K562 (cell line): ENCODE measurements around the gene ATG4D. TPM values are rescaled to one million over a fixed set of nuclear protein-coding genes. Genes with fewer than 3 reads are reported as not detected.
A peak's percentile ranks its signal among the peaks of the same experiment; 100 is the strongest.

Experiments used
- BRF1 ChIP-seq: IDR thresholded peaks from 3 replicates; pipeline ENCODE4 v1.6.1; 2011; ENCODE audit warnings: borderline replicate concordance, mild to moderate bottlenecking; ENCODE audit not compliant: insufficient read length; ENCODE audit errors: extremely low read depth
- CBFA2T2 ChIP-seq: fragments of 450-650 bp; conservative IDR thresholded peaks from 2 replicates; pipeline ENCODE4 v1.6.1; 2017; ENCODE audit warnings: mild to moderate bottlenecking
- E4F1 ChIP-seq: fragments of 250-450 bp; sonication (Bioruptor Pico); IDR thresholded peaks from 2 replicates; pipeline ENCODE4 v1.5.0; 2021; ENCODE audit warnings: mild to moderate bottlenecking, borderline replicate concordance
- FUS ChIP-seq: fragments of 200-400 bp; formaldehyde crosslinking; optimal IDR thresholded peaks from 2 replicates; pipeline ENCODE3; 2017; ENCODE audit warnings: low read depth, low read length
- JUN ChIP-seq, 2 experiments: sonication (generic) in 1 of 2; formaldehyde crosslinking in 1 of 2; IDR thresholded peaks; 2 replicates each; pipeline versions ENCODE4 v1.6.1 to v1.8.0; 2012 to 2022; ENCODE audit warnings: borderline replicate concordance in 2 of 2, mild to moderate bottlenecking in 2 of 2, improper control_type of control experiment in 1 of 2, low read depth in 1 of 2, low read length in 1 of 2, missing genetic modification reagents in 1 of 2
- LARP7 ChIP-seq: fragments of 450-650 bp; IDR thresholded peaks from 2 replicates; pipeline ENCODE4 v1.6.1; 2016
- MTF1 ChIP-seq: fragments of 250-450 bp; sonication (Bioruptor Pico); IDR thresholded peaks from 2 replicates; pipeline ENCODE4 v1.9.0; 2021; ENCODE audit warnings: moderate library complexity, mild to moderate bottlenecking, inconsistent platforms, borderline replicate concordance
- NONO ChIP-seq, 2 experiments: fragments of 200-400 bp in 1 of 2; fragments of 450-650 bp in 1 of 2; formaldehyde crosslinking in 1 of 2; IDR thresholded peaks; 2 replicates each; pipeline ENCODE4 v1.6.1; 2017; ENCODE audit warnings: low read depth in 2 of 2, mild to moderate bottlenecking in 2 of 2, moderate library complexity in 2 of 2, low read length in 1 of 2
- NR0B1 ChIP-seq: fragments of 450-650 bp; IDR thresholded peaks from one replicate; pipeline ENCODE4 v1.6.1; 2018; ENCODE audit warnings: mild to moderate bottlenecking, moderate library complexity; ENCODE audit not compliant: partially characterized antibody
- NRF1 ChIP-seq, 2 experiments: fragments of 450-650 bp; IDR thresholded peaks in 1 of 2; conservative IDR thresholded peaks in 1 of 2; 2 replicates each; pipeline ENCODE4 v1.6.1; 2014; ENCODE audit warnings: mild to moderate bottlenecking in 2 of 2
- PCBP1 ChIP-seq: fragments of 200-400 bp; formaldehyde crosslinking; IDR thresholded peaks from 2 replicates; pipeline ENCODE4 v1.6.1; 2018; ENCODE audit warnings: mild to moderate bottlenecking, low read depth, low read length; ENCODE audit not compliant: poor library complexity, severe bottlenecking
- PKNOX1 ChIP-seq: fragments of 450-650 bp; IDR thresholded peaks from 2 replicates; pipeline ENCODE4 v1.6.1; 2016
- POLR2G ChIP-seq: fragments of 200-400 bp; formaldehyde crosslinking; IDR thresholded peaks from 2 replicates; pipeline ENCODE4 v1.6.1; 2017; ENCODE audit warnings: low read depth, mild to moderate bottlenecking, antibody characterized with exemption, low read length, moderate library complexity
- TCF3 ChIP-seq: sonication (generic); formaldehyde crosslinking; IDR thresholded peaks from 2 replicates; pipeline ENCODE4 v1.4.0; 2020; ENCODE audit warnings: mild to moderate bottlenecking, missing genetic modification reagents
- ZEB2 ChIP-seq: fragments of 450-650 bp; IDR thresholded peaks from 2 replicates; pipeline ENCODE4 v1.6.1; 2016
- ZFPM2 ChIP-seq: fragments of 250-450 bp; sonication (Bioruptor Pico); IDR thresholded peaks from 2 replicates; pipeline ENCODE4 v1.5.1; 2022; ENCODE audit warnings: mild to moderate bottlenecking
- ZNF583 ChIP-seq: fragments of 250-450 bp; sonication (Bioruptor Pico); IDR thresholded peaks from 2 replicates; pipeline ENCODE4 v1.4.0; 2020
- polyA plus RNA-seq, 8 experiments: library from polyadenylated mRNA; depleted of rRNA in 4 of 8; stranded (reverse) in 5 of 8; unstranded in 3 of 8; fragments of >200 nt; fragmentation: Nextera tagmentation in 2 of 8; fragmentation: Illumina TruSeq in 1 of 8; extraction: Ambion mirVana in 2 of 8; extraction: Trizol in 1 of 8; gene quantifications; 2 replicates each; pipeline versions ENCODE4 v1.2.1 to v1.2.3, GENCODE V29; 2011 to 2014; ENCODE audit warnings: inconsistent platforms in 1 of 8, missing spikeins in 1 of 8
- total RNA-seq, 7 experiments: library from RNA; depleted of rRNA in 6 of 7; stranded (reverse); fragments of >200 nt in 6 of 7; fragmentation: Illumina TruSeq in 2 of 7; extraction: Trizol in 2 of 7; gene quantifications; 2 replicates each; pipeline versions ENCODE4 v1.2.1 to v1.2.3, GENCODE V29; 2011 to 2021; ENCODE audit warnings: low replicate concordance in 1 of 7
- TF ChIP-seq, protein P1 (sequence below): fragments of 200-800 bp; sonication (Bioruptor generic); IDR thresholded peaks from 2 replicates; pipeline ENCODE4 v1.6.1; 2017; ENCODE audit warnings: missing genetic modification characterization, missing compliant biosample characterization
- TF ChIP-seq, protein P2 (sequence below): IDR thresholded peaks from 2 replicates; pipeline ENCODE4 v1.6.1; 2014; ENCODE audit warnings: antibody characterized with exemption

ATG4D gene
- total and polyA plus RNA-seq, 9 of the 15 experiments (the other 6 are each of a cell fraction or from before 2014, with no cell fraction given): 0.51 to 66.1 (median 22.9) TPM

DNA sequence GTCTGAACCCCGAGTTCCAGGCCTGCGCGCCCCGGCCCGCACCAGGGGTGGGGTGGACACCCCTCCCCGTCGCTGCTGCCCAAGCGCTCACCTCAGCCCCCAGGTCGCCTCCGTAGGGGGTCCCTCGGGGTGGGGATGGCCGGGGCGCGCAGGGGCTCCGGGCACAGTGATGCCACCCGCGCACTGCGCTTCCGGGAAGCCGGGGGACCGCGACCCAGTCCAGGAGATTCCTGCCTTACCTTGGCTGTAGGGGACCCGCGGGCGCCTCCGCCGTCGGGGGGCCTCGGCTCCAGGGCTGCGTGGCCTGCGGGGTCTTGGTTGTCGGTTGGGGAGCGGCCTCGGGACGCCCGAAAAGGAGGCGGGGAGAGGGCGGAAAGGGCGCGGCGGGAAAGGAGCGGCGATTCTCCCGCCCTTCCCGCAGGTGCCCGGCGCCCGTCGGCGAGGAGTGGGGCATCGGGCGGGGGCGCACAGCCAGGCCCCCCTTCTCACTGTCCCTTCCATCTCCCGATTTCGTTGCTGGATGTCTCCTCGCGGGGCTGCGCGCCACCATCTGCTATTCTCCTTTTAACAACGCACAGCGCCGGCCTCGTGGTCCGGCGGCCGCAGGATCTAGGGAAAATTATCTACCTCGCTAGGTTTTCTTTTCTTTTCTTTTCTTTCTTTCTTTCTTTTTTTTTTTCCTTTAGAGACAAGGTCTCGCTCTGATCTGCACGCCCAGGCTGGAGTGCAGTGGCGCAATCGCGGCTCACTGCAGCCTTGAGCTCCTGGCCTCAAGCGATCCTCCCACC lies 40.5 kb upstream of the ATG4D start, which contains the start of gene KEAP1 (continued):
- TF ChIP-seq E4F1 (no peak), MTF1 (no peak), PCBP1 (peak; percentile 16), POLR2G (peak; percentile 65), ZEB2 (no peak), CBFA2T2 (no peak), FUS (no peak), JUN (IDR thresholded peaks at IDR 0.05; ENCODE audit: borderline replicate concordance, low read depth, low read length) (no peak), JUN (CRISPR knock-in tag; IDR thresholded peaks at IDR 0.05; ENCODE audit: borderline replicate concordance) (no peak), ZNF583 (no peak), NR0B1 (no peak), BRF1 (no peak), LARP7 (0 out of 2 replicates have a peak, but pooled peaks have one; percentile 37), PKNOX1 (no peak), NRF1 (conservative IDR thresholded peaks at IDR 0.05 in 1 of 2, IDR thresholded peaks at IDR 0.05 in 1 of 2) (0 out of 4 replicates have a peak, but pooled peaks of 1 of the 2 experiments have one; percentile 28), TCF3 (CRISPR knock-in tag) (no peak), ZFPM2 (no peak), NONO (IDR thresholded peaks at IDR 0.05; ENCODE audit: low read depth in 2 of 2, low read length in 1 of 2) (0 out of 4 replicates have a peak, but pooled peaks of 1 of the 2 experiments have one; percentile 21)
- TF ChIP-seq, protein P1, sequence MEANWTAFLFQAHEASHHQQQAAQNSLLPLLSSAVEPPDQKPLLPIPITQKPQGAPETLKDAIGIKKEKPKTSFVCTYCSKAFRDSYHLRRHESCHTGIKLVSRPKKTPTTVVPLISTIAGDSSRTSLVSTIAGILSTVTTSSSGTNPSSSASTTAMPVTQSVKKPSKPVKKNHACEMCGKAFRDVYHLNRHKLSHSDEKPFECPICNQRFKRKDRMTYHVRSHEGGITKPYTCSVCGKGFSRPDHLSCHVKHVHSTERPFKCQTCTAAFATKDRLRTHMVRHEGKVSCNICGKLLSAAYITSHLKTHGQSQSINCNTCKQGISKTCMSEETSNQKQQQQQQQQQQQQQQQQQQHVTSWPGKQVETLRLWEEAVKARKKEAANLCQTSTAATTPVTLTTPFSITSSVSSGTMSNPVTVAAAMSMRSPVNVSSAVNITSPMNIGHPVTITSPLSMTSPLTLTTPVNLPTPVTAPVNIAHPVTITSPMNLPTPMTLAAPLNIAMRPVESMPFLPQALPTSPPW (CRISPR knock-in tag): peak; percentile 79
- TF ChIP-seq, protein P2, sequence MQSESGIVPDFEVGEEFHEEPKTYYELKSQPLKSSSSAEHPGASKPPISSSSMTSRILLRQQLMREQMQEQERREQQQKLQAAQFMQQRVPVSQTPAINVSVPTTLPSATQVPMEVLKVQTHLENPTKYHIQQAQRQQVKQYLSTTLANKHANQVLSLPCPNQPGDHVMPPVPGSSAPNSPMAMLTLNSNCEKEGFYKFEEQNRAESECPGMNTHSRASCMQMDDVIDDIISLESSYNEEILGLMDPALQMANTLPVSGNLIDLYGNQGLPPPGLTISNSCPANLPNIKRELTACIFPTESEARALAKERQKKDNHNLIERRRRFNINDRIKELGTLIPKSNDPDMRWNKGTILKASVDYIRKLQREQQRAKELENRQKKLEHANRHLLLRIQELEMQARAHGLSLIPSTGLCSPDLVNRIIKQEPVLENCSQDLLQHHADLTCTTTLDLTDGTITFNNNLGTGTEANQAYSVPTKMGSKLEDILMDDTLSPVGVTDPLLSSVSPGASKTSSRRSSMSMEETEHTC: no peak
